AG04450 (cell line): ENCODE data around the gene ATXN1. TPM values are rescaled to one million over a fixed set of nuclear protein-coding genes. Genes with fewer than 3 reads are reported as not detected.
"Not testable (repeated sequence)": the region's sequence is repeated elsewhere in the genome, so short reads cannot be mapped to it uniquely, and the experiment has no call there.

Experiments used
- CTCF ChIA-PET: fragments of 300-600, 350-600 bp; formaldehyde crosslinking; extraction: SDS; loops from one replicate; lab custom pipeline; 2022; ENCODE audit warnings: antibody characterized with exemption, inconsistent platforms; lab: Charles Lee
- POLR2A ChIA-PET: fragments of 350-600 bp; formaldehyde crosslinking; extraction: SDS; loops from one replicate; lab custom pipeline; 2021; ENCODE audit warnings: antibody characterized with exemption, inconsistent platforms; lab: Yijun Ruan, JAX
- DNase-seq: peaks from one replicate; pipeline ENCODE4 v3.0.0-alpha.2; 2011; ENCODE audit warnings: low read depth, low spot score
- H3K27ac ChIP-seq: one replicate; pipeline ENCODE4 v1.5.1; 2012; ENCODE audit warnings: low read depth, low read length, control low read depth
- H3K27me3 ChIP-seq: one replicate; pipeline ENCODE4 v1.6.0; 2012; ENCODE audit warnings: low read length; ENCODE audit not compliant: control insufficient read depth, insufficient read depth
- H3K4me3 ChIP-seq: 2 replicates; pipeline ENCODE4 v1.5.1; 2011; ENCODE audit warnings: mild to moderate bottlenecking, low read depth, low read length, control low read depth
- H3K9me3 ChIP-seq: 2 replicates; pipeline ENCODE4 v1.5.1; 2012; ENCODE audit warnings: low read length; ENCODE audit not compliant: control insufficient read depth, insufficient read depth
- polyA plus RNA-seq: library from polyadenylated mRNA; depleted of rRNA; stranded (reverse); fragments of >200 nt; gene quantifications from 2 replicates; pipeline ENCODE4 v1.2.3, GENCODE V29; 2011
- TF ChIP-seq, protein P1 (sequence below): IDR thresholded peaks from 2 replicates; pipeline ENCODE4 v1.5.1; 2011; ENCODE audit warnings: low read depth, low read length, control low read depth, inconsistent platforms

ATXN1 gene
- polyA plus RNA-seq, 1 experiment, result 12.6 TPM

DNA sequence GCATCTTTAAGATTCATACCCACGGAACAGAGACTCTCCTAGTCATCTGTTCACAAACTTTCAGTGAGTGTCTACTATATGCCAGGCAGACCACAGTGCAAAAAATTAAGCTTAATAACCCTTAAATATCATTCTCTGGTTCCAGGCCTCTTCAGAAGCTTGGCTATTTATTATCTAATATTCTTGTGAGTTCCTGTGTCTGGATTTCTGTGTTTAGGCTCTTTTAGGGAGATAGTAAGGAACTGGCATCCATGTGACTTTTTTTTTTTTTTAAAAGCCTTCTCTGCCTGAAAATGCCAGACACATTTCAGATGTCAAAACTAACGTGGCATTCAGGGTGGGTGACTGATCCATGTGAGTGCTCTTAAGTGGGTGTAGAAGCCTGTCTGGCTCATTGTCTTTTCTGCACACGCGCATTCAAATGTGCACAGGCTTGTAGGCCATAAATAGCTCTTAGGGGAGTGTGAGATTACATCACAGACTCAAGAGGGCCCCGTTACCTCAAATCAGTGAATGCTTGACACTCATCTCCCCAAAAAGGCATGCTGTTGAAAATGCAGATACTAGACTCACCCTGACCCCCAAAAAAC, 380.9 kb downstream of the ATXN1 start:
- DNase-seq, result no peak
- TF ChIP-seq, protein P1, sequence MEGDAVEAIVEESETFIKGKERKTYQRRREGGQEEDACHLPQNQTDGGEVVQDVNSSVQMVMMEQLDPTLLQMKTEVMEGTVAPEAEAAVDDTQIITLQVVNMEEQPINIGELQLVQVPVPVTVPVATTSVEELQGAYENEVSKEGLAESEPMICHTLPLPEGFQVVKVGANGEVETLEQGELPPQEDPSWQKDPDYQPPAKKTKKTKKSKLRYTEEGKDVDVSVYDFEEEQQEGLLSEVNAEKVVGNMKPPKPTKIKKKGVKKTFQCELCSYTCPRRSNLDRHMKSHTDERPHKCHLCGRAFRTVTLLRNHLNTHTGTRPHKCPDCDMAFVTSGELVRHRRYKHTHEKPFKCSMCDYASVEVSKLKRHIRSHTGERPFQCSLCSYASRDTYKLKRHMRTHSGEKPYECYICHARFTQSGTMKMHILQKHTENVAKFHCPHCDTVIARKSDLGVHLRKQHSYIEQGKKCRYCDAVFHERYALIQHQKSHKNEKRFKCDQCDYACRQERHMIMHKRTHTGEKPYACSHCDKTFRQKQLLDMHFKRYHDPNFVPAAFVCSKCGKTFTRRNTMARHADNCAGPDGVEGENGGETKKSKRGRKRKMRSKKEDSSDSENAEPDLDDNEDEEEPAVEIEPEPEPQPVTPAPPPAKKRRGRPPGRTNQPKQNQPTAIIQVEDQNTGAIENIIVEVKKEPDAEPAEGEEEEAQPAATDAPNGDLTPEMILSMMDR, result no peak
- Histone ChIP-seq H3K27me3 (no peaks in the 10 kb centered on the region), H3K27ac (no peak overlapping the region), H3K4me3 (no peak overlapping the region), H3K9me3 (no peaks in the 10 kb centered on the region)
- ChIA-PET POLR2A (no interaction called here), CTCF (interaction anchor here (1.0 kb wide), 1 partner anchor 23 kb away, joined by 3 read pairs; no protein-coding TSS in a partner anchor)

DNA sequence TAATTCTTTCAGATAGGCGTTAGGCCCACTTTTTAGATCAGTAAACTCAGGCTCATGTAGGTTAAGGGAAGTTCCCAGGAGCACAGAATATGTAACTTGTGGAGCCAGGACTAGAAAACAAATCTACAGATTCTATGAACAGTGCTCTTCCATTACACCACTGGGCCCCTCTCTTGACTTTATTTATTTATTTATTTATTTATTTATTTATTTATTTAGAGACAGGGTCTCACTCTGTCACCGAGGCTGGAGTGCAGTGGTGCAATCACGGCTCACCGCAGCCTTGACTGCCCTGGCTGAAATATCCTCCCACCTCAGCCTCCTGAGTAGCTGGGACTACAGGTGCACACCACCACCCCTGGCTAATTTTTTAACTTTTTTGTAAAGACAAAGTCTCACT, 382.9 kb downstream of the ATXN1 start:
- CTCF ChIA-PET, H3K4me3 ChIP-seq, H3K9me3 ChIP-seq: not testable (repeated sequence)

GRCh38 chr6:16377470-16377869, 383.8 kb downstream of the ATXN1 start:
- DNase-seq, result no peak
- CTCF ChIA-PET, result interaction anchor here (0.6 kb wide), 1 partner anchor 54 kb away, joined by 3 read pairs; no protein-coding TSS in a partner anchor
- POLR2A ChIA-PET, result no interaction called here
- TF ChIP-seq, protein P1, result no peak
- Histone ChIP-seq H3K27me3 (no peaks in the 10 kb centered on the region), H3K27ac (no peak overlapping the region), H3K4me3 (no peak overlapping the region), H3K9me3 (no peaks in the 10 kb centered on the region)

More for the DNA sequence above, 382.9 kb downstream of the ATXN1 start:
- POLR2A ChIA-PET, H3K27ac ChIP-seq, DNase-seq, H3K27me3 ChIP-seq: not testable (repeated sequence)

GRCh38 chr6:16375843-16376242, 385.4 kb downstream of the ATXN1 start:
- Histone ChIP-seq H3K27me3 (no peaks in the 10 kb centered on the region), H3K27ac (no peak overlapping the region), H3K4me3 (no peak overlapping the region), H3K9me3 (no peaks in the 10 kb centered on the region)
- CTCF ChIA-PET, result interaction anchor here (0.7 kb wide), 1 partner anchor 1277 kb away, joined by 3 read pairs; no protein-coding TSS in a partner anchor
- TF ChIP-seq, protein P1, result no peak
- no peak for DNase-seq
- POLR2A ChIA-PET, result no interaction called here

DNA sequence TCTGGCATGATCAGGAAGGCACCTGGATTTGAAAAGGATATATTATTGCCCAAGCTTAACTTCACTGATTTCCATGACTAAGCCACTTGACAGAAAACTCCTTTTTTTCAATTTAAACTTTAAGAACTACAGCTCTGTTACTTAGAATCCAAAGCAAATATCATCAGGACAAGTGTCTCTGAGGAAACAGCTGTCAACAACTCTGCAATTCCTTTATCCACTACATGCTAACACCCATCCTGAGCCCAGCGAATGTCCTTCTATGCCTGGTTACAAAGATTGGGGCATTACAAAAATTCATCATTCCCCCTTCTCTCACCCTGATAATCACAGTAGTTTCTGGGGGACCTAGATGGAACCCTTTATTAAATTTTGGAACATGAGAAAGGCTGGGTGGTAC, 386.1 kb downstream of the ATXN1 start:
- TF ChIP-seq, protein P1, result no peak
- Histone ChIP-seq H3K4me3 (no peak overlapping the region), H3K27ac (no peak overlapping the region), H3K9me3 (no peaks in the 10 kb centered on the region), H3K27me3 (no peaks in the 10 kb centered on the region)
- no peak for DNase-seq
- ChIA-PET CTCF (interaction anchor here (0.7 kb wide), 1 partner anchor 1276 kb away, joined by 3 read pairs; no protein-coding TSS in a partner anchor), POLR2A (no interaction called here)
